ENCODE data around the gene TNFRSF14. TPM values are rescaled to one million over a fixed set of nuclear protein-coding genes. Genes with fewer than 3 reads are reported as not detected.

TNFRSF14 gene
- total RNA-seq, 1 experiment from 2014 or later = 25.5 TPM

DNA sequence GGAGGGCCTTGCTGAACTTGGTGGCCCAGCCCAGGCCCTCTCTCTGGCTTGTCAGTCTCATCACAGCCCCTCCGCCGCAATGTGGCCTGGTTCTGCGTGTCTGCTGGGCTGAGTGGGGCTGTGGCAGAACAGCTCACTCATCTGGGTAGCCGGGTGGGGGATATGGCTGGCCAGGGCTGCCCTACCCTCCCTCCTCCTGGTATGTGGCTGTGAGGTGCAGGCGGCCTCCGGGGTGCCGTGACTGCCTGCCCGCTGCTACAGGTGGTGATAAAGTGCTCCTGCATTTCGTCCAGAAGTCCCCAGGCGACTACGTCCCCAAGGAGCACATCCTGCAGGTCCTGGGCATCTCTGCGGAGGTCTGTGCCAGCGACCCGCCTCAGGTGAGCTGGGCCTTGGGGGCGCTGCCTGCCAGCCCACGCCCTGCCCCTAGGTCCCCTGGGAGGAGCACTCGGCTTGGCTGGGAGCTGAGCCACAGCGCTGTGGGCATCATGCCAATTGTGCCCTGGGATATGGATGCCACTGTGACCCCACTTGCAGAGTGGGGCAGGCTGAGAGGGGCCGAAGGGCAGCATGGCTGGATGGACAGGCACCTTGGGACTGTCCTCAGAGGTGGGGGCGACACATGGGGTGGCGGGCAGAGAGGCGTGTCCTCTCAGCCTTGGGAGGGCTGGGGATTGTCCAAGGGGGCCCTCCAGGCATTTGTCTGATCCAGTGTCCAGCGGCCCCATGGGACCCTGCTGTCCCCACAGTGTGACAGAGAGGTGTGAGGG, 32.7 kb downstream of the TNFRSF14 start:
- H3K27me3 ChIP-seq (ENCODE audit: low read length) = no peaks in the 10 kb centered on the region
- no peak overlapping the region for H3K27ac ChIP-seq (ENCODE audit: low read length)
- ATAC-seq (no peak), DNase-seq (no peak)
- H4K20me1 ChIP-seq (ENCODE audit: low read length) = no peaks in the 10 kb centered on the region
- no peak overlapping the region for H3K4me2 ChIP-seq (ENCODE audit: low read length)
- peaks cover 16% of the 10 kb centered on the region; the same call in 1 of the 2 replicates for H3K79me2 ChIP-seq (ENCODE audit: low read length)
- ChIA-PET CTCF (no interaction called here), POLR2A (ENCODE audit: unreplicated experiment) (no interaction called here)
- intact Hi-C loops (cut with micrococcal nuclease) = loop anchor here (5.0 kb wide), 1 partner anchor 42 kb away; no protein-coding TSS in a partner anchor
- H3F3A ChIP-seq (ENCODE audit: low read length, unreplicated experiment) = no peaks in the 10 kb centered on the region
- no peak overlapping the region for H3K4me3 ChIP-seq (ENCODE audit: low read length)
- H3K4me1 ChIP-seq (ENCODE audit: insufficient read depth, low read length) = peaks cover 14% of the 10 kb centered on the region
- H3K9me3 ChIP-seq (ENCODE audit: low read length) = no peaks in the 10 kb centered on the region
- BruUV-seq (replicated peaks) = no TSS peak
- peaks cover 2% of the 10 kb centered on the region; the same call in 1 of the 2 replicates for H3K36me3 ChIP-seq (ENCODE audit: low read depth, low read length)
- H3K9me2 ChIP-seq (replicated peaks; ENCODE audit: low read length) = no peaks in the 10 kb centered on the region
- TF ChIP-seq EZH2phosphoT487 (IDR thresholded peaks at IDR 0.05; ENCODE audit: borderline replicate concordance, low read length) (no peak), EZH2 (IDR thresholded peaks at IDR 0.05; ENCODE audit: low read length, unreplicated experiment) (no peak)
- TF ChIP-seq, protein P1, sequence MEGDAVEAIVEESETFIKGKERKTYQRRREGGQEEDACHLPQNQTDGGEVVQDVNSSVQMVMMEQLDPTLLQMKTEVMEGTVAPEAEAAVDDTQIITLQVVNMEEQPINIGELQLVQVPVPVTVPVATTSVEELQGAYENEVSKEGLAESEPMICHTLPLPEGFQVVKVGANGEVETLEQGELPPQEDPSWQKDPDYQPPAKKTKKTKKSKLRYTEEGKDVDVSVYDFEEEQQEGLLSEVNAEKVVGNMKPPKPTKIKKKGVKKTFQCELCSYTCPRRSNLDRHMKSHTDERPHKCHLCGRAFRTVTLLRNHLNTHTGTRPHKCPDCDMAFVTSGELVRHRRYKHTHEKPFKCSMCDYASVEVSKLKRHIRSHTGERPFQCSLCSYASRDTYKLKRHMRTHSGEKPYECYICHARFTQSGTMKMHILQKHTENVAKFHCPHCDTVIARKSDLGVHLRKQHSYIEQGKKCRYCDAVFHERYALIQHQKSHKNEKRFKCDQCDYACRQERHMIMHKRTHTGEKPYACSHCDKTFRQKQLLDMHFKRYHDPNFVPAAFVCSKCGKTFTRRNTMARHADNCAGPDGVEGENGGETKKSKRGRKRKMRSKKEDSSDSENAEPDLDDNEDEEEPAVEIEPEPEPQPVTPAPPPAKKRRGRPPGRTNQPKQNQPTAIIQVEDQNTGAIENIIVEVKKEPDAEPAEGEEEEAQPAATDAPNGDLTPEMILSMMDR (conservative IDR thresholded peaks at IDR 0.05; ENCODE audit: low read depth, low read length) = no peak
- H3K9ac ChIP-seq (ENCODE audit: low read length) = no peak overlapping the region
- no peak overlapping the region for H2AFZ ChIP-seq (ENCODE audit: low read length)

DNA sequence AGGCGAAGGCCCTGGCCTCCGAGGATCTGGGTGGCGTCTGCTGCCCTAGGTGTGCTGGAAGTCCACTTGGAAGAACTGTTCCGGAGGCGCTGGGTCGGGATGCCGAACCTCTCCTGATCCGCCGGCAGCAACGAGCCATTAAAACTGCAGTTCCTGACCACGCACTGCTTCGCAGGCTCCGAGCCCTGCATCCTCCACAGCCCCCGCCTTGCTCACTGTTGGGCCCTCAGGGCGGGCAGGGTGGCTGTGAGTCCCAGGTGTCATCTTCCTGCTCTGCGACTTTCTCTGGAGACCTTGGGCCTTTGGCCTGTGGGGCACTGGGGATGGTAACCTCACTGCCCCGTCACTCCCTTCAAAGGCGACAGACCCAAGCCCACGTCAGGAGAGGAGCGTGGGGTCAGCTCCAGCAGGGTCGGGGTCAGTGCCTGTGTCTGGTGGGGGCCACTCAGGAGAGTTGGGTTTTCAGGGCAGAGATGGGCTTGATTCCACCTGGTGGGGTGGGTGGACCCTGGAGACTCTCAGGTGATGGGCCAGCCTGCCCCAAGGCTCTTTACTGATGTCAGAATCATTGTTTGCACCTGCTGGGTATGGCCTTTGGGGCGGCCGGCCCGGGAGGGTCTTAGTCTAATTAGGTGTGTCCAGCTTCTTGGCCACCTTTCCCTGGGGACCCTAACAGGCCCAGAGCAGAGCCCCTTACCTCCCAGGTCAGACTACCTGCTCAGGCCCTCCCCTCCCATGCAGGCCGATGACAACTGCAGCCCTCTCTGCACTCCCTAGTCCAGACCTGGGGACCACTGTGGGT, 33.5 kb downstream of the TNFRSF14 start:
- H3K9me3 ChIP-seq (ENCODE audit: low read length) = no peaks in the 10 kb centered on the region
- CTCF ChIA-PET = no interaction called here
- H3K79me2 ChIP-seq (ENCODE audit: low read length) = peaks cover 16% of the 10 kb centered on the region; the same call in 1 of the 2 replicates
- peaks cover 2% of the 10 kb centered on the region; the same call in 1 of the 2 replicates for H3K36me3 ChIP-seq (ENCODE audit: low read depth, low read length)
- TF ChIP-seq, protein P1 (conservative IDR thresholded peaks at IDR 0.05; ENCODE audit: low read depth, low read length) = no peak
- TF ChIP-seq EZH2 (IDR thresholded peaks at IDR 0.05; ENCODE audit: low read length, unreplicated experiment) (no peak), EZH2phosphoT487 (IDR thresholded peaks at IDR 0.05; ENCODE audit: borderline replicate concordance, low read length) (no peak)
- H2AFZ ChIP-seq (ENCODE audit: low read length) = no peak overlapping the region
- no peaks in the 10 kb centered on the region for H4K20me1 ChIP-seq (ENCODE audit: low read length)
- no peak for ATAC-seq
- no peak for DNase-seq
- no peaks in the 10 kb centered on the region for H3K27me3 ChIP-seq (ENCODE audit: low read length)
- peaks cover 14% of the 10 kb centered on the region for H3K4me1 ChIP-seq (ENCODE audit: insufficient read depth, low read length)
- H3K9me2 ChIP-seq (replicated peaks; ENCODE audit: low read length) = no peaks in the 10 kb centered on the region
- no peaks in the 10 kb centered on the region for H3F3A ChIP-seq (ENCODE audit: low read length, unreplicated experiment)
- H3K4me2 ChIP-seq (ENCODE audit: low read length) = no peak overlapping the region
- no peak overlapping the region for H3K9ac ChIP-seq (ENCODE audit: low read length)
- no peak overlapping the region for H3K27ac ChIP-seq (ENCODE audit: low read length)
- POLR2A ChIA-PET (ENCODE audit: unreplicated experiment) = no interaction called here
- BruUV-seq (replicated peaks) = no TSS peak
- no peak overlapping the region for H3K4me3 ChIP-seq (ENCODE audit: low read length)
- intact Hi-C loops (cut with micrococcal nuclease) = loop anchor here (5.0 kb wide), 1 partner anchor 42 kb away; no protein-coding TSS in a partner anchor

All from PC-3 (cell line).